Measurements from ENCODE around the gene TRNP1. TPM values are rescaled to one million over a fixed set of nuclear protein-coding genes. Genes with fewer than 3 reads are reported as not detected.

TRNP1 gene
- total RNA-seq, 1 donor from 2014 or later: 3.1 TPM

GRCh38 chr1:27025718-27026117, 32.2 kb downstream of the TRNP1 start:
- DNase-seq (ENCODE audit: low read depth in 2 of 2): no peak

- DNase-seq (ENCODE audit: low read depth in 2 of 2): no peak
Measured at GRCh38 chr1:27026621-27027574, 33.4 kb downstream of the TRNP1 start.

GRCh38 chr1:27027575-27028250, 34.2 kb downstream of the TRNP1 start:
- no peak for DNase-seq (ENCODE audit: low read depth in 2 of 2)

- no peak for DNase-seq (ENCODE audit: low read depth in 2 of 2)
Measured at GRCh38 chr1:27029517-27029916, 36.0 kb downstream of the TRNP1 start.

- DNase-seq (ENCODE audit: low read depth in 2 of 2): peak; percentile 60 to 91
Measured at GRCh38 chr1:27031235-27032118, 38.0 kb downstream of the TRNP1 start.

GRCh38 chr1:27032119-27032461, 38.6 kb downstream of the TRNP1 start:
- DNase-seq (ENCODE audit: low read depth in 2 of 2): no peak

GRCh38 chr1:27033043-27033746, 39.7 kb downstream of the TRNP1 start:
- no peak for DNase-seq (ENCODE audit: low read depth in 2 of 2)

GRCh38 chr1:27035344-27035743, 41.9 kb downstream of the TRNP1 start:
- DNase-seq (ENCODE audit: low read depth in 2 of 2): no peak

GRCh38 chr1:27036718-27037117, 43.2 kb downstream of the TRNP1 start:
- no peak for DNase-seq (ENCODE audit: low read depth in 2 of 2)

GRCh38 chr1:27037518-27037917, 44.0 kb downstream of the TRNP1 start:
- no peak for DNase-seq (ENCODE audit: low read depth in 2 of 2)

- no peak for DNase-seq (ENCODE audit: low read depth in 2 of 2)
Measured at GRCh38 chr1:27038020-27038419, 44.5 kb downstream of the TRNP1 start.

- no peak for DNase-seq (ENCODE audit: low read depth in 2 of 2)
Measured at GRCh38 chr1:27042670-27043069, 49.2 kb downstream of the TRNP1 start.

- peak; percentile 32 to 70 for DNase-seq (ENCODE audit: low read depth in 2 of 2)
Measured at GRCh38 chr1:27044613-27045151, 51.2 kb downstream of the TRNP1 start.

- DNase-seq (ENCODE audit: low read depth in 2 of 2): peak in 1 of 2 donors; percentile 39
Measured at GRCh38 chr1:27045973-27046558, 52.6 kb downstream of the TRNP1 start.

- no peak for DNase-seq (ENCODE audit: low read depth in 2 of 2)
Measured at GRCh38 chr1:27047914-27048313, 54.4 kb downstream of the TRNP1 start.

GRCh38 chr1:27049100-27049499, 55.6 kb downstream of the TRNP1 start:
- DNase-seq (ENCODE audit: low read depth in 2 of 2): no peak

GRCh38 chr1:27049607-27050006, 56.1 kb downstream of the TRNP1 start:
- DNase-seq (ENCODE audit: low read depth in 2 of 2): no peak

Data from dermis microvascular lymphatic vessel endothelial cell (primary cell).